ENCODE measurements around the gene CIAO3.

The CIAO3 gene

DNA sequence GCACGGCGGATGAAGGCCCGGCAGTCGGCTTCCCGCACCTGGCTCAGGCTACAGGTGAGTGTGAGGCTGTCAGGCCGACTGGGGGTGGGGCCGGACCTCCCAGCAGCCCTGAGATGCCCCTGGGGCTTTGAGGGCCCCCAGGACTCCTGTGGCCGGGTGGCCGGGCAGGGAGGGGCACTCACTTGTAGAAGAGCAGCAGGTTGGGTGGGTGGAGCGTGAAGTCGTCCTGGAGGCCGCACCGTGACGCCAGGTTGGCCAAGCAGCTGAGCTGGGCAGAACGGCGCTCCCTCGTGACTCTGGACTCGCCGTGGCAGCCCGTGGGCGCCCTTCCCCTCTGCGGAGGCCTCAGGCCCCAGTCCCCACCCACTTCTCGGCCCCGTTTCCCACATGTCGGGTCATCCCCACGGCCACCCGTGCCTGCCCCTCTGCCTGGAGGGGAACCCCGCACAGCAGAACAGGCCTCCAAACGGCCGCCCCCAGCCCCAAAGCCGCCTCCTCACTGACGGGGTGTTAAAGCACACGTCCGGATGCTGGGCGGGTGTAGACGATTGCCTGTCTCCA lies 34.5 kb upstream of the CIAO3 start:
- no peak for DNase-seq

GRCh38 chr16:774086-775001 lies 33.5 kb upstream of the CIAO3 start:
- no peak for DNase-seq

GRCh38 chr16:772959-773358 lies 32.2 kb upstream of the CIAO3 start:
- DNase-seq: no peak

GRCh38 chr16:770411-770810 lies 29.6 kb upstream of the CIAO3 start:
- no peak for DNase-seq

DNA sequence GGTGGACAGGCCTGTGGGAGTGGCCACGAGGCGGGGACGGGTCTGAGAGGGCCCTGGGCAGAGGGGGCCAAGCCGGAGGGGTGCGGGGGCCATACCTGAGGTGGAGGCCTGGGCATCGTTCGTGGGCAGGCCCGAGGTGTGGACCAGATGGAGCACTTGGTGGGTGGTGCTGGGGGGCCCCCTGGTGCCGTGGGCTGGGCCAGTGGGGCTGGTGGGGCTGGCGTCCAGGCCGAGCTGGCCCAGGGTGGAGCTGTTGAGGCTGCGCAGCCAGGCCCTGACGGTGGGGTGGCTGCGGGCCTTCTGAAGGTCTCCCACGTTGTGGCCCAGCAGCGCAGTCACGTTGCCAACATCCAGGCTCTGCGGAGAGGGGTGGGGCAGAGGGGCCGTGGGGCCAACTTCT lies 29.1 kb upstream of the CIAO3 start:
- no peak for DNase-seq

GRCh38 chr16:769184-769784 lies 28.5 kb upstream of the CIAO3 start:
- DNase-seq: no peak

DNA sequence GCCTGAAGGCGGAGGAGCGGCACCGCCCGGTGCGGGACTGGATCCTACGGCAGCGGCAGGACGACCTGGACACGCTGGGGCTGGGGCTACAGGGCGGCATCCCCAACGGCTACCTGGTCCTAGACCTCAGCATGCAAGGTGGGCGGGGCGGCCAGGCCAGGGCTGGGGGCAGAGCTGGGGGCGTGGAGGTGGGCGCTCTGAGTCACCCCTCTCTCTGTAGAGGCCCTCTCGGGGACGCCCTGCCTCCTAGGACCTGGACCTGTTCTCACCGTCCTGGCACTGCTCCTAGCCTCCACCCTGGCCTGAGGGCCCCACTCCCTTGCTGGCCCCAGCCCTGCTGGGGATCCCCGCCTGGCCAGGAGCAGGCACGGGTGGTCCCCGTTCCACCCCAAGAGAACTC lies 27.6 kb upstream of the CIAO3 start:
- DNase-seq: no peak

DNA sequence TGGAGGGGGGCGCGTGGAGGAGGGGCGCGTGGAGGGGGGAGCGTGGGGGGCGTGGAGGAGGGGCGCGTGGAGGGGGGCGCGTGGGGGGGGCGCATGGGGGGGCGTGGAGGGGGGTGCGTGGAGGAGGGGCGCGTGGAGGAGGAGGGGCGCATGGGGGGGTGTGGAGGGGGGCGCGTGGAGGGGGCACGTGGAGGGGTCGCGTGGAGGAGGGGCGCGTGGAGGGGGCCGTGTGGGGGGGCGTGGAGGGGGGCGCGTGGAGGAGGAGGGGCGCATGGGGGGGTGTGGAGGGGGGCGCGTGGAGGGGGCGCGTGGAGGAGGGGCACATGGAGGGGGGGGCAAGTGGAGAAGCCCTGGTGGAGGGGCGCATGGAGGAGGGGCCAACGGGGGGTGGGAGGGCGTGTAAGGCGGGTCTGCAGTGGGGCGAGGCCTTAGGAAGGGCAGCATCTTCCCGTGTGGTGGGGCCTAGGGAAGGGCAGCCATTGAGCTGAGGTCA lies 27.0 kb upstream of the CIAO3 start:
- no peak for DNase-seq

DNA sequence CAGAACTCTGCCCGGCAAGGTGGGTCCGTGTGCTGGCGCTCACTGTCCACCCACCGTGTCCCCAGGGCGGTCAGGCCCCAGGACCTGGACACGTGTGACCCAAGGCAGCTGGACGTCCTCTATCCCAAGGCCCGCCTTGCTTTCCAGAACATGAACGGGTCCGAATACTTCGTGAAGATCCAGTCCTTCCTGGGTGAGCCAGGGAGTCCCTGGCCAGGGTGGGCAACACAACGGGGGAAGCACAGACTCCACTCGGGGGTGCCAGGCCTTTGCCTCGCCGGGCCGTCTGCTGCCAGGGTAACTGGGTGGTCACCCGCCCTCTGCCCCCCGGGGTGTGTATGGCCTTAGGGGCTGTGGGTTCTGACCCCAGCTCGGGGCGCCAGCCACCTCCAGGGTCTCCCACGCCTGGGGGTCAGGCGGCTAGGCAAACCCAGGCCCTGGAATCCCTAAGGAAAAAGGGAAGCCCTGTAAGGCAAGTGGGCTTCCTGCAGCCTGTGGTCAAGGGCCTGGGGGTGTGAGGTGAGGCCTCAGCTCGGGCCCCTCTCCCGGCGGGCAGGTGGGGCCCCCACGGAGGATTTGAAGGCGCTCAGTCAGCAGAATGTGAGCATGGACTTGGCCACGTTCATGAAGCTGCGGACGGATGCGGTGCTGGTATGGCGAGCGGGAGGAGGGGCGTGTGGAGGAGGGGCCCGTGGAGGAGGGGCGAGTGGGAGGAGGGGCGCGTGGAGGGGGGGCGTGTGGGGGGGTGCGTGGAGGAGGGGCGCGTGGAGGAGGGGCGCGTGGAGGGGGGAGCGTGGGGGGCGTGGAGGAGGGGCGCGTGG lies 26.2 kb upstream of the CIAO3 start:
- DNase-seq: no peak

DNA sequence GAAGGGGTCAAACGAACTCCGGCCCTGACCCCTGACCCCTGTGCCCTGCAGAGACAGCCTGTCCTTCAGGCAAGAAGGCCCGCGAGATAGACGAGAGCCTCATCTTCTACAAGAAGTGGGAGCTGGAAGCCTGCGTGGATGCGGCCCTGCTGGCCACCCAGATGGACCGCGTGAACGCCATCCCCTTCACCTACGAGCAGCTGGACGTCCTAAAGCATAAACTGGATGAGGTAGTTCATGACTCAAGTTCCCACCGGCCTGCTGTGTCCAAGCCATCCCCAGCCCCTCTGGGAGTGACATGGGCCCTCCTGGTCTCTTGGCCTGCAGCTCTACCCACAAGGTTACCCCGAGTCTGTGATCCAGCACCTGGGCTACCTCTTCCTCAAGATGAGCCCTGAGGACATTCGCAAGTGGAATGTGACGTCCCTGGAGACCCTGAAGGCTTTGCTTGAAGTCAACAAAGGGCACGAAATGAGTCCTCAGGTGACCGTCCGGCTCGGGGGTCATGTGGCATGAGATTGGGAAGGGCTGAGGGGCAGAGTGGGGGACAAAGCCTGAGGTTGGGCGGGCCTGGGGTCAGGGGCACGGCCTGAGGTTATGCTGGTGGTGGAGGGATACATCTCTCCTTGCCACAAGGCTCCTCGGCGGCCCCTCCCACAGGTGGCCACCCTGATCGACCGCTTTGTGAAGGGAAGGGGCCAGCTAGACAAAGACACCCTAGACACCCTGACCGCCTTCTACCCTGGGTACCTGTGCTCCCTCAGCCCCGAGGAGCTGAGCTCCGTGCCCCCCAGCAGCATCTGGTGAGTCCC lies 25.4 kb upstream of the CIAO3 start:
- no peak for DNase-seq

GRCh38 chr16:765488-765865 lies 24.7 kb upstream of the CIAO3 start:
- no peak for DNase-seq

DNA sequence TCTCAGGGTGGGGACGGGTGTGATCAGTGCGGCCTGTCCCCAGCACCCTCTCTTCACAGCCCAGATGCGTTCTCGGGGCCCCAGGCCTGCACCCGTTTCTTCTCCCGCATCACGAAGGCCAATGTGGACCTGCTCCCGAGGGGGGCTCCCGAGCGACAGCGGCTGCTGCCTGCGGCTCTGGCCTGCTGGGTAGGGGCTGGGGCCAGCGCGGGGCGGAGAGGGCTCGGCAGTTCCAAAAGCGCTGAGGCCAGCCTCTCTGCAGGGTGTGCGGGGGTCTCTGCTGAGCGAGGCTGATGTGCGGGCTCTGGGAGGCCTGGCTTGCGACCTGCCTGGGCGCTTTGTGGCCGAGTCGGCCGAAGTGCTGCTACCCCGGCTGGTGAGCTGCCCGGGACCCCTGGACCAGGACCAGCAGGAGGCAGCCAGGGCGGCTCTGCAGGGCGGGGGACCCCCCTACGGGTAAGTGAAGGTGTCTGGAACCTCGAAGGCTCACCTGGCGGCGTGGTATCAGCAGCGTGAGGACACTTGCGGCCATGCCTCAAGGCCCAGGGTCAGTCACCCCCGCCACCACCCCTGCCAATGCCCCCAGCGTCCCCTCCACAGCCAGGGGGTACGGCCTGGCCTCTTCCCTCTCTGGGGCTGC lies 24.2 kb upstream of the CIAO3 start:
- DNase-seq: no peak

DNA sequence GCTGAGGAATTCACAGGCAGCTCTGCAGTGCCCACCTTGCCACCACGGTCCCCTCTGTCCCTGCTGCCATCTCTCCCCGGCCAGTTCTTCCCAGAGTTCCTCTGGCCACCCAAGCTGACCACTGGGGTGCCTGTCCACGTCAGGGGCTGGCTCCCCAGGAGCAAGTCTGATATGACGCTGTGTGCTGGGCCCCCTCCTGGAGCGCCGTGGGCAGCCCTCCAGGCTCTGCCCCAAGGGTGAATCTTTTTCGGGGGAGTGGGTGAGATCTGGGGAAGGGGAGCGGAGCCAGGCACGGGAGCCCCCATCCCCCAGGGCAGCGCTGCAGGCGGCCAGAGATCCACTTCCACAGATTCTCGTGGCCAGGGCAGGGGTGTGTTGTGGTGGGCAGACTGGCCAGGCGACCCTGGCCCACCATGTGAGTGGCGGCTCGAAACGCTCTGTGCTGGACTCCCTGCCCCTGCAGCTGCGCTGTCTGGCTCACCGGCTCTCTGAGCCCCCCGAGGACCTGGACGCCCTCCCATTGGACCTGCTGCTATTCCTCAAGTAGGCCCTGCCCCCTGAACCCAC lies 23.5 kb upstream of the CIAO3 start:
- no peak for DNase-seq

- DNase-seq: no peak
These were observed 22.8 kb upstream of the CIAO3 start for GRCh38 chr16:763369-764183.

DNA sequence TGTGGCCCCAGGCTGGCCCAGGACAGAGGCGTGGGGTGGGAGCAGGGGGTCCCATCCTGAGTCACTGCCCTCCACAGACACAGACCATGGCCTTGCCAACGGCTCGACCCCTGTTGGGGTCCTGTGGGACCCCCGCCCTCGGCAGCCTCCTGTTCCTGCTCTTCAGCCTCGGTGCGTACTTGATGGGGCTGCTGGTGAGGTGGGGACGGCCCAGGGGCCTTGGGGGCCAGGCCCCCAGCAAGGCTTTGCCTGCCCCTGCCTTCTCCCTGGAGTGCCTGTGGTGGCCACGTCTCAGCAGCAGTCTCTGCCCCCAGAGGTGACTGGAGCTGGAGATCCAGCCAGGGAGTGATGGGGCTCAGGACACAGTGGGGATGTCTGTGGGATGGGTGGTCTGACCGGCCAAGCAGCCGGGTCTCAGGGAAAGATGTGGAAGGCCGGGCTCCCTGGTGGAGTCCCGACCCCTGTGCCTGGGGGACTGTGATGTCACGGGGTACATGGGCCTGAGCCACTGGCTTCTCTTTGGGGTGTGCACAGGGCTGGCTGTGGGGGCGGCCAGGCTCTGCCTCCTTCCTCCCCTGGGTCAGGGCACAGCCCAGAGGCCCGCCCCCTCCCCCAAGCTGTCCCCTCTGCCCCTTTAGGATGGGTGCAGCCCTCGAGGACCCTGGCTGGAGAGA lies 21.9 kb upstream of the CIAO3 start:
- no peak for DNase-seq

DNA sequence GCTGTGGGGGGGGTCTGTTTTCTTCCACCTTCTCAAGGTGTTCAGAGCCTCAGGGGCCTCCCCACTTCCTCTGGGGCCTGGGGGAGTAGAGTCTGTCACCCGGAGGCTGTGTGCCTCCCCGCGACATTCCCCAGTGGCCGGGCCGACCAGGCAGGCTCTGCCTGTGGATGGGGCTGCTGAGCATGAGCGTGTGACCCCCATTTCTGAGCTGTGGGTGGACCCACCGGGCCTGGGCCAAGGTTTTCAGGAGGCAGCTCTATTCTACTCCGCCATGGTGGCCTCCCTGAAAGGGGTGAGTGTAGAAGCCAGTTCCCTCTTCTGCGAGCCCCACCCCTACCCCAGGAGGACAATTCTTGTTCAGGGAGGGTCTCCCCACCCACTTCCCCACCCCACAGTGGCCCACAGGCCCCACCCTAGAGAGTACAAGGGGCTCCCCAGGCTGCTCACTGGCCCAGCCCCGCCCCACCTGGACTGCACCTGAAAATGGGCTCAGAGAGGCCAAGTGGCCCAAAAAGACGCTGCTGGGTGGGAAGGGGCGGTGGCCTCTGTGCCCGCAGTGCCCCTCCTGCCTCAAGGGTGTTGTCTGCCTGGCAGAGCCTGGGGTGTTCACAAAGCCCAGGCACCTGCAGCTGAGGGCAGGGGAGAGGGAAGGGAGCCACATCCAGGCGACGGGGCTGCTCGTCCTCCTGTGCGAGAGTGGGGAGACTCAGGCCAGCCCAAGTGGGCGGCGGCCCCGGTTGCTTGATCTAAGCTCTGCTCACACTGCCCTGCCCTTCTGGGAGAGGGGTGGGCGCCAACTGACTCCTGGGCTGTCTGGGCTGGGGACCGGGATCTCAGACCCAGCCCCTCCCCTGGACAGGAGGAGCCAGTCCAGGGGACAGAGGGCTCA lies 21.1 kb upstream of the CIAO3 start:
- DNase-seq: no peak

DNA sequence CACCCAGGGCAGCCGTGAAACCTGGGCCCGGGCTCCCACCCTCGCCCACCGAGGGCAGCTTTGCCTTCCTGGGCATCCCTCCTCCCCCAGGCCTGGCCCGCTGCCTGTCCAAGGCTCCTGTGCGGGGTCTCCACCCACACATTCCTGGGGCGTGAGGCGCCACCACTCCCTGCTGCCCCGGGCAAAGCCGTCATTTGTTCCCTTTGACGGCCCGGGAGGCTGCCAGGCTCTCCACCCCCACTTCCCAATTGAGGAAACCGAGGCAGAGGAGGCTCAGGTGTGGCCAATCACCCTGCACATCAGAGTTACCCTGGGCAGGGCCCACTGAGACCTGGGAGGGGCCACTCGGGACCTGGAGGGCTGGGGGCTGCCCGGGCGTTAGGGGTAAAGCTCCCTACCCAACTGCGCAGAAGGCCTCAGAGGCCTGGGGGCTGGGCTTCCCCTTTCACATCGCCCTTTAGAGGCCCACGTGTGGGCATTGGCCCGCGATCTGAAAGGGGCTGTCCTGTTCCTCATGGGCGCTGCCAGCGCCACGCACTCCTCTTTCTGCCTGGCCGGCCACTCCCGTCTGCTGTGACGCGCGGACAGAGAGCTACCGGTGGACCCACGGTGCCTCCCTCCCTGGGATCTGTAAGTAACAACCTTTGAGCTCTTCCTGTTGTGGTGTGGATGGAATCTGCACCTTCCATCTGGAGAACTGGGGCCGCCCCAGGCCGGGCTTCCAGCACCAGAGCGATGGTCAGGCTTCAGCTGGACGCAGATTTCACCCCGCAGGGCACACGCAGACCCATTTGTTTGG lies 19.9 kb upstream of the CIAO3 start, which contains the start of gene MSLN:
MSLN (plus strand) TSS at position 190 of the 799 bp plus-strand sequence. CDS start 1,947 bp downstream, outside the sequence.
- DNase-seq: no peak

- DNase-seq: no peak
These were observed 19.3 kb upstream of the CIAO3 start for GRCh38 chr16:760065-760464.

Data from stimulated activated CD4-positive, alpha-beta T cell treated with anti-CD3 and anti-CD28 coated beads, Interleukin-2, amount 100 ng/mL, for 48 hours (primary cell).